Keratinocyte (primary cell): Measurements from ENCODE around the gene IRF2BP1. TPM values are rescaled to one million over a fixed set of nuclear protein-coding genes. Genes with fewer than 3 reads are reported as not detected.
A peak's percentile ranks its signal among the peaks of the same experiment; 100 is the strongest.

Experiments used
- DNase-seq: peaks from one replicate; pipeline ENCODE4 v3.0.0-alpha.2; 2011; ENCODE audit warnings: low read depth, missing footprints, low spot score
- FAIRE-seq: peaks from 2 replicates; lab custom pipeline; 2011; peaks lifted over from hg19 to GRCh38; lab: Jason Lieb, UNC
- H2AFZ ChIP-seq: 2 replicates; pipeline ENCODE4 v1.6.0; 2012; ENCODE audit warnings: low read length, control low read depth, inconsistent platforms; ENCODE audit not compliant: control insufficient read depth
- H3K27ac ChIP-seq: 2 replicates; pipeline ENCODE4 v1.5.1; 2011; ENCODE audit warnings: low read length; ENCODE audit not compliant: control insufficient read depth, insufficient read depth
- H3K27me3 ChIP-seq: 3 replicates; pipeline ENCODE4 v1.6.0; 2011; ENCODE audit warnings: low read length; ENCODE audit not compliant: control insufficient read depth, insufficient read depth; ENCODE audit errors: extremely low read depth
- H3K36me3 ChIP-seq, 2 experiments: 2 replicates in 1 of 2; 3 replicates in 1 of 2; pipeline ENCODE4 v1.5.1; 2011; ENCODE audit warnings: low read length in 2 of 2, mild to moderate bottlenecking in 1 of 2; ENCODE audit not compliant: control insufficient read depth in 2 of 2, insufficient read depth in 2 of 2; ENCODE audit errors: extremely low read depth in 1 of 2
- H3K4me1 ChIP-seq: 3 replicates; pipeline ENCODE4 v1.5.1; 2011; ENCODE audit warnings: low read length; ENCODE audit not compliant: control insufficient read depth, insufficient read depth; ENCODE audit errors: extremely low read depth
- H3K4me2 ChIP-seq: 3 replicates; pipeline ENCODE4 v1.6.0; 2011; ENCODE audit warnings: low read depth, low read length; ENCODE audit not compliant: control insufficient read depth, insufficient read depth; ENCODE audit errors: extremely low read depth
- H3K4me3 ChIP-seq, 3 experiments: fragments of 200-600 bp in 1 of 3; sonication (generic) in 1 of 3; 2 replicates in 2 of 3; 3 replicates in 1 of 3; pipeline ENCODE4 v1.5.1; 2011 to 2016; ENCODE audit warnings: low read length in 3 of 3, mild to moderate bottlenecking in 3 of 3, control low read depth in 2 of 3, inconsistent platforms in 1 of 3, low read depth in 1 of 3, mixed read lengths in 1 of 3, mixed run types in 1 of 3, moderate library complexity in 1 of 3; ENCODE audit not compliant: control insufficient read depth in 2 of 3, insufficient read depth in 2 of 3; ENCODE audit errors: extremely low read depth in 1 of 3
- H3K79me2 ChIP-seq: 2 replicates; pipeline ENCODE4 v1.6.0; 2012; ENCODE audit warnings: low read length; ENCODE audit not compliant: control insufficient read depth, insufficient read depth
- H3K9ac ChIP-seq: 3 replicates; pipeline ENCODE4 v1.6.0; 2011; ENCODE audit warnings: low read length; ENCODE audit not compliant: control insufficient read depth, insufficient read depth; ENCODE audit errors: extremely low read depth
- H3K9me1 ChIP-seq: 3 replicates; pipeline ENCODE4 v1.6.0; 2011; ENCODE audit warnings: low read length; ENCODE audit not compliant: control insufficient read depth, insufficient read depth; ENCODE audit errors: extremely low read depth
- H3K9me3 ChIP-seq: 2 replicates; pipeline ENCODE4 v1.5.1; 2012; ENCODE audit warnings: low read depth, low read length; ENCODE audit not compliant: control insufficient read depth
- H4K20me1 ChIP-seq: 3 replicates; pipeline ENCODE4 v1.6.0; 2011; ENCODE audit warnings: low read length; ENCODE audit not compliant: control insufficient read depth, insufficient read depth; ENCODE audit errors: extremely low read depth
- EZH2 ChIP-seq: IDR thresholded peaks from one replicate; pipeline ENCODE4 v1.6.1; 2012; ENCODE audit warnings: inconsistent platforms, mild to moderate bottlenecking, low read length, moderate library complexity
- dilution Hi-C: fragments of 300-500 bp; cut with MboI; formaldehyde crosslinking; loops from one replicate; pipeline ENCODE4 v1.7.0; 2020; ENCODE audit warnings: low sequenced_read_pairs; ENCODE audit not compliant: extremely low pct_ligation_motif_present
- polyA plus RNA-seq, 5 experiments: library from polyadenylated mRNA; depleted of rRNA in 3 of 5; stranded (reverse) in 3 of 5; stranded (forward) in 1 of 5; unstranded in 1 of 5; fragments of >200 nt; gene quantifications; 1 replicate in 1 of 5; 2 replicates in 3 of 5; 3 replicates in 1 of 5; pipeline versions ENCODE4 v1.2.1 to v1.2.3, GENCODE V29; 2011 to 2012; ENCODE audit warnings: missing spikeins in 2 of 5, low read depth in 1 of 5, low replicate concordance in 1 of 5
- TF ChIP-seq, protein P1 (sequence below), 3 experiments: IDR thresholded peaks in 1 of 3; conservative IDR thresholded peaks in 1 of 3; optimal IDR thresholded peaks in 1 of 3; 2 replicates in 2 of 3; 3 replicates in 1 of 3; pipeline versions ENCODE3 to v1.5.1; 2011; ENCODE audit warnings: low read length in 3 of 3, mild to moderate bottlenecking in 3 of 3, moderate library complexity in 2 of 3, control low read depth in 1 of 3, inconsistent platforms in 1 of 3; ENCODE audit not compliant: insufficient read depth in 2 of 3; ENCODE audit errors: extremely low read depth in 1 of 3

Gene IRF2BP1
- polyA plus RNA-seq, 1 donor (not counting 4 experiments of a cell fraction or from before 2014, with no cell fraction given), result 1.7 TPM

DNA sequence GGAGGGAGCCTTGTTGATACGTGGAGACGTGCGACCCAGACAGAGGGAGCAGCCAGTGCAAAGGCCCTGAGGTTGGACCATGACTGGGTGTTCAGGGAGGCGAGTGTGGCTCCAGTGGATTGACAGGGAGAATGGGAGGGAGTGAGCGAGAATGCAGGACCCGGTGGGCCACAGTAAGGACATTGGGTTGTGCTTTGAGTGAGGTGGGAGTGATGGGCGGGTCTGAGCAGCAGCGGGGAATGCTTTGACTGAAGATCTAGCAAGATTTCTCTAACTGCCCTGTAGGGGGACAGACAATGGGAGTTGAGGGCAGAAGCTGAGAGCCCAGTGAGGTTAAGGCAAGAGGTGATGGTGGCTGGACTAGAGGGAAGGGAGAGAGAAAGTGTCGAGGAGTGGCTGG lies 36.3 kb upstream of the IRF2BP1 start:
- DNase-seq (no peak), FAIRE-seq (no peak)
- no peak for TF ChIP-seq EZH2
- TF ChIP-seq, protein P1, sequence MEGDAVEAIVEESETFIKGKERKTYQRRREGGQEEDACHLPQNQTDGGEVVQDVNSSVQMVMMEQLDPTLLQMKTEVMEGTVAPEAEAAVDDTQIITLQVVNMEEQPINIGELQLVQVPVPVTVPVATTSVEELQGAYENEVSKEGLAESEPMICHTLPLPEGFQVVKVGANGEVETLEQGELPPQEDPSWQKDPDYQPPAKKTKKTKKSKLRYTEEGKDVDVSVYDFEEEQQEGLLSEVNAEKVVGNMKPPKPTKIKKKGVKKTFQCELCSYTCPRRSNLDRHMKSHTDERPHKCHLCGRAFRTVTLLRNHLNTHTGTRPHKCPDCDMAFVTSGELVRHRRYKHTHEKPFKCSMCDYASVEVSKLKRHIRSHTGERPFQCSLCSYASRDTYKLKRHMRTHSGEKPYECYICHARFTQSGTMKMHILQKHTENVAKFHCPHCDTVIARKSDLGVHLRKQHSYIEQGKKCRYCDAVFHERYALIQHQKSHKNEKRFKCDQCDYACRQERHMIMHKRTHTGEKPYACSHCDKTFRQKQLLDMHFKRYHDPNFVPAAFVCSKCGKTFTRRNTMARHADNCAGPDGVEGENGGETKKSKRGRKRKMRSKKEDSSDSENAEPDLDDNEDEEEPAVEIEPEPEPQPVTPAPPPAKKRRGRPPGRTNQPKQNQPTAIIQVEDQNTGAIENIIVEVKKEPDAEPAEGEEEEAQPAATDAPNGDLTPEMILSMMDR (optimal IDR thresholded peaks at IDR 0.05 in 1 of 3, IDR thresholded peaks at IDR 0.05 in 1 of 3, conservative IDR thresholded peaks at IDR 0.05 in 1 of 3; ENCODE audit: extremely low read depth in 1 of 3, insufficient read depth in 2 of 3, low read length in 3 of 3), result peak in 1 of 3 experiments; percentile 16
- H3K9ac ChIP-seq, result no peak overlapping the region
- no peaks in the 10 kb centered on the region for H3K9me1 ChIP-seq
- no peak overlapping the region for H3K27ac ChIP-seq
- no peaks in the 10 kb centered on the region for H3K4me1 ChIP-seq
- H3K4me2 ChIP-seq, result no peak overlapping the region
- H2AFZ ChIP-seq, result no peak overlapping the region
- no peaks in the 10 kb centered on the region for H3K79me2 ChIP-seq
- no peaks in the 10 kb centered on the region for H3K9me3 ChIP-seq
- H4K20me1 ChIP-seq, result no peaks in the 10 kb centered on the region
- no peaks in the 10 kb centered on the region for H3K36me3 ChIP-seq
- H3K4me3 ChIP-seq, result no peak overlapping the region
- H3K27me3 ChIP-seq, result peaks cover 12% of the 10 kb centered on the region
- dilution Hi-C loops, result no loop called here

DNA sequence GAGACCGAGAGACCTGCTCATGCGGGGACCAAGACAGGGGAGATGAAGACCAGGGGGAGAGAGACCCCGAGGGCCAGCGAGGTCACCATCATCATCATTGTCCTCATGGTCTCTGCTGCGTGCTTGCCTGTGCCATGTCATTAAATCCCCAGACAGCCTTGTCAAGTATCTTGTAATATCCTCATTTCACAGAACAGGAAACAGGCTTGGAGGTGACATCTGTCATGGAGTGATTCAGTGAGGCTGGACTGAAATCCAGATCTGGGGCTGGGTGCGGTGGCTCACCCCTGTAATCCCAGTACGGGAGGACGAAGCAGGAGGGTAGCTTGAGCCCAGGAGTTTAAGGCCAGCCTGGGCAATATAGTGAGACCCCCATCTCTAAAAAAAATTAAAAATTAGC lies 34.5 kb upstream of the IRF2BP1 start:
- H2AFZ ChIP-seq, result no peak overlapping the region
- H3K9me3 ChIP-seq, result no peaks in the 10 kb centered on the region
- dilution Hi-C loops, result no loop called here
- no peak overlapping the region for H3K9ac ChIP-seq
- DNase-seq (no peak), FAIRE-seq (no peak)
- H3K4me2 ChIP-seq, result no peak overlapping the region
- no peaks in the 10 kb centered on the region for H3K9me1 ChIP-seq
- H3K36me3 ChIP-seq, result no peaks in the 10 kb centered on the region
- H3K27me3 ChIP-seq, result peaks cover 12% of the 10 kb centered on the region
- H3K4me3 ChIP-seq, result no peak overlapping the region
- no peaks in the 10 kb centered on the region for H3K4me1 ChIP-seq
- no peaks in the 10 kb centered on the region for H4K20me1 ChIP-seq
- no peak overlapping the region for H3K27ac ChIP-seq
- TF ChIP-seq, protein P1 (optimal IDR thresholded peaks at IDR 0.05 in 1 of 3, IDR thresholded peaks at IDR 0.05 in 1 of 3, conservative IDR thresholded peaks at IDR 0.05 in 1 of 3; ENCODE audit: extremely low read depth in 1 of 3, insufficient read depth in 2 of 3, low read length in 3 of 3), result no peak
- TF ChIP-seq EZH2, result no peak
- no peaks in the 10 kb centered on the region for H3K79me2 ChIP-seq
